NCI-H146 (cell line): ENCODE measurements around the gene C4orf33.

Source experiments
- DNase-seq: peaks from one replicate; lab custom pipeline; 2025; lab: John Stamatoyannopoulos, UW

The C4orf33 gene

DNA sequence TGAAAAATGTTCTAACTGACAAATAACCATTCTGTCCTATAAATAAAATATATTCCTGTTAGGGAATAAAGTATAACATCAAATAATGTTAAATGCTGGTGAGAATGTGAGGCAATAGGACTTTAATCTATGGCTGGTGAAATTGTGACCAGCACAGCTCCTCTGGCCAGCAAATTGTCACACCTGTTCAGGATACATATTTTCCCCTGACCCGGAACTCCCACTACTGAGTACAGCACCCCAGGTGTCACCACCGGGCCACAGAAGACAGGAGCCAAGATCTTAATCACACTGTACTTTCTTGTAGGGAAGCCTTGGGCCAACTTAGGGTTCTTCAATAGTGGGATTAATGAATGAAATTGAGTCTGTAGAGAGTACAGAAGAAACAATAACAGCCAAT, 33.2 kb downstream of the C4orf33 start:
- DNase-seq, result no peak

DNA sequence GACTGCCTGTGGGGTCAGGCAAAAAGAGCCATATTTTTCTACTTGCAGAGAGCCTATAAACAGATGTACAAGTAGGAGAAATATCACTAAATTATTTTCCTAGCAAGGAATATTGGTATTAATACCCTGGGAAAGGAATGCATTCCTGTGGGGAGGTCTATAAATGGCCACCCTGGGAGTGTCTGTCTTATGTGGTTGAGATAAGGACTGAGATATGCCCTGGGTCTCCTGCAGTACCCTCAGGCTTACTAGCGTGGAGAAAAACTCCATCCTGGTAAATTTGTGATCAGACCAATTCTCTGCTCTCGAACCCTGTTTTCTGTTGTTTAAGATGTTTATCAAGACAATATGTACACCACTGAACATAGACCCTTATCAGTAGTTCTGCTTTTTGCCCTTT, 35.4 kb downstream of the C4orf33 start:
- no peak for DNase-seq

DNA sequence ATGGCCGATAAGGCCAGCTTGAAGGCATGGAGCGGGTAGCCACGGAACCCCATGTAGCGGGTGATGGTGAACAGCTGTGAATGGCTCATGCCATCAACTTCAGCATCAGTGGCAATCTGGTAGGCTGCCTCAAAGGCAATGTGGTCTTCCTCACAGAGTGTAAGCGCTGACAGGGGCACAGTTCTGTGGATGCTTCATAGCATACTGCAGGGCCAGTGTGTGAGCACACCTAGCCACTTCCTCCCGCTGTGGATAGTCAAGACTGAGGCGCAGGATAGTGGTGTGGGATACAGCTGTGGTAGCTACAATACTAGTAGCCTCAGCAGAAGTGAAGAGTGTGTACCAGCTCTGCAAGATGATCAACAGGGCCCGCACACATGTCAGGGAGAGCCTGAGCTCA, 40.5 kb downstream of the C4orf33 start:
- DNase-seq, result no peak

DNA sequence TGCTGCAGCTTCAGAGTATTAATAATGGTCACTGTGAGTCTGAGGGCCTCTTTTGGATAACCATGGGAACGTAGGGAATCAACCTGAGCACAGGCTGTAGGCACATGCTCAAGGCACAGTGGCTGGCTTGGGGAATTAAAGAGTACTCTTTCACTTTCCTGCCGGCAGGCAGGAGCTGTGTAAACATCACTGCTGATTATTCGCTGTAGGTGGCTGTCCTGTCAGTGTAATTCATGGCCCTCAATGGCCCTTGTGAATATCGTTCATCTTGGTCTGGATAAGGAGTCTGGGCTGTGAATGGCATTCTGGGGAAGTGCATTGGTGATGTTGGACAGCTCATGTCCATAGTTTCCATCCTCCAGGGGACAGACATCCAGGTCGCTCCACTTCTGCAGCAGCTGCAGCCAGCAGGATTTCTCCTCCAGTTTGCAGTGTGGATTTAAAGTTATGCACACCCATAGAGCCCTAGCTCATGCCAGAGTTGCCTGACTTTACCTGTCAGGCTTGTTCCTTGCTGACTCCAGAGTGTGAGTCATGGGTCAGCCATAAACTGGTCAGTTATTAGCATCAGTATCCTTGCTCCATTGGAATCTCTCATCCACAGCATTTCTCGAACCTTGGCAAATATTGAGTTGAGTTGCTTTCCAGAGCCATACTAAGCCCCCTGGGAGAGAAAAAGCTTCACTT, 43.0 kb downstream of the C4orf33 start:
- DNase-seq, result peak; percentile 58

DNA sequence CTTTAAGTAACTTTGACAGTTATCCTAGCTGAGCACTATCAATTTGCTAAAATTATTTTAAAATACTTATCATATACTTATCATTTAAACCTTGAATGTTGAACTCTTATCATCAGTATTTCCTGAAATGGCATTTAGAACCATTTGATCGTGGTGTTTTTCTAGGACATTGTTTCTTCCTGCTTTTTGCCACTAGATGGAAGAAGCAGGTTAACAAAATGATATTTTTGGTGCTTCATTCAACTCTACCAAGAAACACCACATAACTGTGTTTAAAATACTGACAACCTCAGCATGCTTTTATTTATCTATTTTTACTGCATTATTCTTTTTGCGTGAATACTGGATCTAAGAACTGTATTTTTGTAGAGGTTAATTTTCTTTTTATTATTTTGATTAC, 44.6 kb downstream of the C4orf33 start:
- no peak for DNase-seq

DNA sequence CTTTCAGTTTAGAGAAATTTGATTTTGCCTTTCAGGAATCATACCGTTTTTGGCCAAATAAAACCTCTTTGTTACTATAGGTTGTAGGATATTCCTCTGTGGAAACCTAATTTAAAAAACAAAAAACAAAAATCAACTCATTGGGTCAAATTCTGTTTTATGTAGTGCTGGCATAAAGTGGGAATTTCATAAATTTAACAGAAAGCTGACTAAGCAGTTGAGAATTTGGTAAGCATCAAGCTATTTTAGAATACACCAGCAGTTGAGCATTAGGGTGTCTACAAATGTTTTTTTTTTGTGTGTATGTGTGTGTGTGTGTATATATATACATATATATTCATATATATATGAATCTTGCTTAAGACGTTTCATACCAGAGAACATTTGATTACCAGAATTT, 47.4 kb downstream of the C4orf33 start:
- DNase-seq, result no peak

DNA sequence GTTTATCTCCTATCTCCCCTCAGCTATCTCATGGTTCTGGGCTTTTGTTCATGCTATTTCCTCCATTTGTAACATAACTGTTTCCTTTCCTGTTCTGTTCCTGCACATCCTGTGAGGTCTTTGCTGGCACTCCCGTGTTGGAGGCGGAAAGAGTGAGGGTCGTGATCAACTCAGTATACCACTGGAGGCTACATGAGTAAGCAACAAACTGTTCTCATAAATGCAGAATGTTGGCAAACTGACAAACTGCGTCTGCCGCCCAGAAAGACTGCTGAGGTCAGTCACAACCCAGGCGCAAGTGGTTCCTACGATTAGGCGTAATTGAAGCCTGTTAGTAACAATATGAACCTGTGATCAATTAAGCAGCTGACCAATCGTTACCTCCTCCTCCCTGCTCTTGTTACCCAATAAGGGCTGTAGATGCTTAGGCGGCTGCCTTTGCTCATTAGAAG, 48.8 kb downstream of the C4orf33 start:
- DNase-seq, result no peak

DNA sequence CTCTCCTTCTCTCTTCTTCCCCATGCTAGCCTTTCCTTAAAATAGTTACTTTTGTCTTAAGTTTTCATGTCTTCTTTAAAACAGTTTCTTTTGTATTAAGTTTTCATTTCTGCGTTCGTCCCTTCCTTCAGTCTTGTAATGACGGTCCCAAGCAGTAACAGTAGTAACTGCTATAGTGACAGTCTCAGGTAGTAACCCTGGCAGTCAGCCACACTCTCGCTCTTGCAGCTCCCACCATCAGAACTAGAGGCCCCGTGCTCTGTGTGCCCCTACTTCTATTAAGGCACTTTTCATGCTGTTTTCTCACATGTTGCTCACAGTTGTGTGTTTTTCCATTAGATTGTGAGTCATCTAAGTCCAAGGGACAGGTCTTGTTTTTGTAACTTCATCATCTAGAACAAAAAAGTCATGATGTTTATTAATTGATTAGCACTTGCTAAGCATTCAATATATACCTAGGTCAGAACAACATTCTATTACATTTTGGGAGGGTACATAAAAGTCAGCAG, 49.3 kb downstream of the C4orf33 start:
- no peak for DNase-seq

DNA sequence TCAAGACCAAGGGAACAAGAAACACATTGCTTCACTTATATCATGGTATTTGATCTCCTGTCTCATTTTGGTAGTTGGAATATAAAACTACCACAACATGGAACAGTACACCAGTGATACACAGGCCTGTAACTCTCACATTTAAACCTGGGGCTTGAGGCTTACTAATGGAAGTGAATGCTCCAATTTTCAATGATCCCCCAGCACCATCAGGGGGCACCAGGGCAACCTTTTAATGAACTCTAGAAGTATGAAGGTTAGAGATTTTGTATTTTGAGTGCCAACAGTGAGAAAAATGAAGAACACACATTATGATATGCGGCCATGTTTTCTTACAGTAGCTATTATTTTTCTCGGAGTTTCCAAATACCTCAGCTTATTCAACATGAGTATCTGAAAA, 50.7 kb downstream of the C4orf33 start:
- no peak for DNase-seq

DNA sequence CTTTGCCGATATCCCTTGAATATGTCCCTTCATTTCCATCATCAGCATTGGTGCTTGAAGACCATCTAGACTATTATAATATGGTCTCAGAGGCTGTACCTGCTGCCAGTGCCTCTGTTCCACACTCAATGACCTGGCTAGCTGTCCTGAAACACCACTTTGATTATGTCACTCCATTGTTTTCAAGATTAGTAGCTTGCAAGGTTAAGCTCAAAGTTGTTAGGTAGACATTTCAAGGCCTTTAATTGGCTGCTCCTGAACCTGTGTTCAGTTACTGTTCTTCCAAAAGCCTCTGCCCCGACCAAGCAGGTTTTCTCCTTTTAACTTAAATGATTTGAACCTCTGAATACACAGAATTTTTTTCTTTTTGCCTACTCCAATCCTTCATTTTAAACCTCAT, 52.9 kb downstream of the C4orf33 start:
- DNase-seq, result no peak

DNA sequence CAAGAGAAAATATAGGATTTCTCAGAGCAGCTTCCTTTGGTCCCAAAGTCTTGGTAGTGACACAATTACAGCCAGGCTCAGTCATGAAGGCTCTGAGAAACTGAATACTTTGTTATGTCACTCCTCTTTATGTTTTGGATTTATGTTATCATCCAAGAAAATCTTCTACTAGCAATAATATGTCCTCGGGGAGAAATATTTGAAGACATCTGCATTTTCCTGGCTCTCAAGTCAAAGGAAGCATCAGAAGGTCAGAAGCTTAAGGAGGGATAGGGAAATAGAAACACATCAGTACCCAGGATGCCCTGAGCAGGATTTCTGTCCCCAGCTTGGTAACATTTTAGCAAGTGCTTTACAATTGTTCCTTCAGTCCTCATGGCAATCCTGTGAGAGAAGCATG, 54.0 kb downstream of the C4orf33 start:
- DNase-seq, result no peak

DNA sequence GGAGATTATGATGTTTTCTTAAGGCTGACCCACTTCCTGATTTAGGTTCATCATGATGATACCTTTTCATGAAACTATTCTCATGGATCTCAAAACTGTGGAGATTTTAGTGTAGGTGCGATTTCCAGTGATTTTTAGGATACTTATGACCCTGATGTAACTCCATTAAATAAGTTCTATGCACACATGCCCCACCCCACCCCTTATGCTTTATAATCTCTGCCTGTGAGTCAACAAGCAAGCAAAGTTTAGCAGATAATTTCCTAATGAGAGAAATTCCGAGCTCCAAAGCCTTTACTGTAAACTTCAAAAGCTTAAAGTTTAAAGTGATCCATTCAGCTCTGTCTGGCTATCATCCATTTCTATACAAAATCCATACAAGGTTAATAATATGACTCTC, 56.4 kb downstream of the C4orf33 start:
- no peak for DNase-seq

DNA sequence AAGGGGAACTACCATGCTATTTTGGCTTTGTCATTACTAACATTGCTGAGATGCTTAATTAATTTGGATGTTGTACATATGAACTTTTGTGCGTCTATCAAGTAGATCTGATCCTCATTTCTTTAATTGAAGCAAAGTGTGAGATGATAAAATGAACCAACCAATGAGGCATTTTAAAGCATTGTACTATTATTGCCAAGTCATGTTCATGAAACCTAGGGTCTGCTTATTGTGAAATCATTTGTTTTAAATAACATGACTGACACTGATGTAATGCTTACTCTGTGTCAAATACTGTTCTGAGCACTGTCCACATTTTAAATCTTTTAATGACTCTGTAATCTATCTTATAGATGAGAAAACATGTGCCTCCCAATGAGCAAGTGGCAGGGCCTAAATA, 57.7 kb downstream of the C4orf33 start:
- DNase-seq, result no peak

DNA sequence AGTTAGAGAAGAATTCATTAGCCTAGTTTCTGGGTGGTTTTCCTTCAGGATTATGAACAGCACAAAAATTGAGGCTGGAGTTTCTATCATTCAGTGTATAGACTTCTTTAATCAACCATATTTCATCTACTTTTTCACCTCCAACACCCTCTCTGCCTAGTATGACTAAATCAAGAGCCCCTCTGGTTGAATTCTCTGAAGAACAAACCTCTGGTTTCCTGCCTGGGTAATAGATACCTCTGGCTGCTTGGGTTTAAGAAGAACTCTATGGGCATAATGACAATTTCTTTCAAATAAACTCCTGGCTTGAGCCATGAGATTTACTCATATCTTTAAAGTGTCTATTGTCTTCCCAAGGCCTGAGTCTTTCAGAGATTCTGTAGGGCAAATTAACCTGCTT, 66.5 kb downstream of the C4orf33 start:
- DNase-seq, result no peak

DNA sequence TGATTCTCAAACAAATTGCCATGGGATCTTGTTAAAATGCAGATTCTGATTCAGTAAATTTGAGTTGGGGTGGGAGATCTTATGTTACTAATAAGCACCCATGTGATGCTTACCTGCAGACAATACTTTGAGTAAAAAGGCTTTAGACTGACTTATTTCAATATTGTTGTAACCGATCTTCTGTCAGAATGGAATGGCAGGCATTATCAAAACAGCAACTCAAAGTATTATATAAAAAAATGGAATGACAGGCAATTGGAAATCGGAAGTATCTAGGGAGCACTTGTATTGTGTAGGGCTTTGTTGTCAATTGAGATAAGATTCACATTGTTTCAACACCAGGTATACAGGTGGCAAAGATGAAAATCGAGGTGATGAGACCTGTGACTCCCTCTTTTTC, 67.5 kb downstream of the C4orf33 start:
- DNase-seq, result no peak

DNA sequence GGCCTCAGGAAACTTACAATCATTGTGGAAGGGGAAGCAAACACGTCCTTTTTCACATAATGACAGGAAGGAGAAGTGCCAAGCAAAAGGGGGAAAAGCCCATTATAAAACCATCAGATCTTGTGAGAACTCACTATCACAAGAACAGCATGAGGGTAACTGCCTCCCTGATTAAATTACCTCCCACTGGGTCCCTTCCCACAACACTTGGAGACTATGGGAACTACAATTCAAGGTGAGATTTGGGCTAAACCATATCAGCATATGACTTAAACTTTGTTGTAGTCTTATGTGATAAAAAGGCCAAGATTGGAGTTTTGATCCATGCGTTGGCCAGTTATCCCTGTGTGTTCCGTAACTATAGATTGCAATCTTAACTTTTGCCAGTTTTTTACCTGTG, 68.3 kb downstream of the C4orf33 start:
- no peak for DNase-seq
